Lower leg skin (tissue), 4 donors: ENCODE data around the gene MCM9. TPM values are rescaled to one million over a fixed set of nuclear protein-coding genes. Genes with fewer than 3 reads are reported as not detected.

Experiments
- DNase-seq, 2 donors: peaks; one replicate each; pipeline ENCODE4 v3.0.0-alpha.2; 2019; ENCODE audit warnings: low spot score in 2 of 2
- H3K4me3 ChIP-seq: fragments of 200-600 bp; sonication (generic); 2 replicates; pipeline ENCODE4 v1.5.1; 2017; ENCODE audit warnings: mild to moderate bottlenecking, low read depth; ENCODE audit not compliant: poor library complexity, severe bottlenecking
- CTCF ChIP-seq, 3 donors: fragments of 450-650 bp; IDR thresholded peaks; one replicate each; pipeline ENCODE4 v1.5.1; 2016; ENCODE audit warnings: antibody characterized with exemption in 3 of 3, mild to moderate bottlenecking in 3 of 3, moderate library complexity in 2 of 3
- POLR2A ChIP-seq, 2 donors: fragments of 450-650 bp; IDR thresholded peaks; one replicate each; pipeline ENCODE4 v1.6.1; 2016 to 2017; ENCODE audit warnings: antibody characterized with exemption in 2 of 2, mild to moderate bottlenecking in 1 of 2, moderate library complexity in 1 of 2
- WGBS, 2 donors: methylation state at CpG; one replicate each; pipeline ENCODE4 v1.1.5; 2018; 5-methylcytosine and 5-hydroxymethylcytosine counted together
- intact Hi-C: fragments of 100-400 bp; cut with DNase I; formaldehyde crosslinking; loops from one replicate; pipeline ENCODE4 v1.15.0; 2023; ENCODE audit warnings: low total_unique reads
- total RNA-seq, 4 donors: library from RNA; depleted of rRNA; stranded (reverse); fragments of >200 nt; gene quantifications; one replicate each; pipeline ENCODE4 v1.1.0, GENCODE V29; 2016

Gene MCM9
- total RNA-seq, 4 donors from 2014 or later, result 21.3 to 29.6 (median 27.6) TPM

GRCh38 chr6:118860880-118861279 is 74.1 kb downstream of the MCM9 start:
- intact Hi-C loops, result no loop called here
- 88 to 96% methylated on average over 10 of the region's 10 CpGs for WGBS, 2 donors

GRCh38 chr6:118860363-118860762 is 74.6 kb downstream of the MCM9 start:
- intact Hi-C loops, result no loop called here
- no peak overlapping the region for H3K4me3 ChIP-seq
- no peak for TF ChIP-seq CTCF (IDR thresholded peaks at IDR 0.05)
- TF ChIP-seq POLR2A (IDR thresholded peaks at IDR 0.05), result no peak
- DNase-seq, result no peak
- WGBS, 2 donors, result 98 to 100% methylated on average over 1 of the region's 1 CpG

More at GRCh38 chr6:118860880-118861279, 74.1 kb downstream of the MCM9 start:
- TF ChIP-seq POLR2A (IDR thresholded peaks at IDR 0.05), result no peak
- TF ChIP-seq CTCF (IDR thresholded peaks at IDR 0.05), result no peak
- no peak for DNase-seq
- no peak overlapping the region for H3K4me3 ChIP-seq

GRCh38 chr6:118859517-118860064 is 75.4 kb downstream of the MCM9 start:
- no peak overlapping the region for H3K4me3 ChIP-seq
- no peak for TF ChIP-seq CTCF (IDR thresholded peaks at IDR 0.05)
- TF ChIP-seq POLR2A (IDR thresholded peaks at IDR 0.05), result no peak
- 64 to 83% methylated on average over 3 of the region's 3 CpGs for WGBS, 2 donors
- no peak for DNase-seq
- intact Hi-C loops, result no loop called here

- TF ChIP-seq POLR2A (IDR thresholded peaks at IDR 0.05), result no peak
- TF ChIP-seq CTCF (IDR thresholded peaks at IDR 0.05), result no peak
- no peak overlapping the region for H3K4me3 ChIP-seq
- 94 to 95% methylated on average over 4 of the region's 4 CpGs for WGBS, 2 donors
- DNase-seq, result no peak
- intact Hi-C loops, result no loop called here
Observed at GRCh38 chr6:118856301-118856700, 78.7 kb downstream of the MCM9 start.

GRCh38 chr6:118853408-118853807 is 81.6 kb downstream of the MCM9 start:
- TF ChIP-seq CTCF (IDR thresholded peaks at IDR 0.05) (no peak), POLR2A (IDR thresholded peaks at IDR 0.05) (no peak)

GRCh38 chr6:118844915-118845314 is 90.0 kb downstream of the MCM9 start:
- intact Hi-C loops, result no loop called here
- WGBS, 2 donors, result 89% methylated on average over 3 of the region's 3 CpGs
- DNase-seq, result no peak

More at GRCh38 chr6:118853408-118853807, 81.6 kb downstream of the MCM9 start:
- intact Hi-C loops, result no loop called here
- DNase-seq, result no peak
- WGBS, 2 donors, result 87 to 97% methylated on average over 5 of the region's 5 CpGs
- no peak overlapping the region for H3K4me3 ChIP-seq

More at GRCh38 chr6:118844915-118845314, 90.0 kb downstream of the MCM9 start:
- TF ChIP-seq POLR2A (IDR thresholded peaks at IDR 0.05), result no peak
- TF ChIP-seq CTCF (IDR thresholded peaks at IDR 0.05), result no peak
- H3K4me3 ChIP-seq, result no peak overlapping the region
